HCT116 (cell line): Measurements from ENCODE around the gene CNTF. TPM values are rescaled to one million over a fixed set of nuclear protein-coding genes. Genes with fewer than 3 reads are reported as not detected.
A peak's percentile ranks its signal among the peaks of the same experiment; 100 is the strongest.

Experiments used
- ATAC-seq: fragments of 200-7000 bp; cut with Tn5 transposase; 2 replicates; pipeline ENCODE4 v1.9.1; 2020; ENCODE audit warnings: mild to moderate bottlenecking, moderate library complexity
- BruUV-seq: library from RNA; stranded (reverse); fragments of 400-500 nt; replicated peaks from 2 replicates; lab custom pipeline; 2021; lab: Mats Ljungman, UMichigan
- CTCF ChIA-PET: fragments of 300-600 bp; sonication (Branson Sonifier 250); formaldehyde crosslinking; loops from one replicate; lab custom pipeline; 2021; ENCODE audit warnings: antibody characterized with exemption; lab: Charles Lee
- POLR2A ChIA-PET: fragments of 300-600, 350-600 bp; sonication (Branson Sonifier 250); formaldehyde crosslinking; loops from one replicate; lab custom pipeline; 2021; ENCODE audit warnings: antibody characterized with exemption; lab: Charles Lee
- RAD21 ChIA-PET, 2 experiments: fragments of 300-600 bp; sonication (Branson Sonifier 250); formaldehyde crosslinking; loops; one replicate each; lab custom pipeline; 2023; ENCODE audit warnings: low total read pairs in 2 of 2; ENCODE audit not compliant: uncharacterized antibody in 2 of 2, unreplicated experiment in 2 of 2, low non-redundant PET in 1 of 2; lab: Charles Lee
- DNase-seq: peaks from one replicate; pipeline ENCODE4 v3.0.0-alpha.2; 2010; ENCODE audit warnings: low read depth, low spot score
- H2AFZ ChIP-seq: fragments of 200-600 bp; shearing (Covaris generic), sonication (generic); 2 replicates; pipeline ENCODE4 v1.6.1; 2017; ENCODE audit warnings: low read depth, mixed run types, mixed read lengths, antibody characterized with exemption, low read length; ENCODE audit not compliant: poor library complexity, severe bottlenecking
- H3K27ac ChIP-seq: 2 replicates; pipeline ENCODE4 v1.5.1; 2012; ENCODE audit warnings: low read depth, low read length
- H3K27me3 ChIP-seq: fragments of 200-600 bp; sonication (generic); 2 replicates; pipeline ENCODE4 v1.6.1; 2016; ENCODE audit warnings: mixed run types, low read length, mixed read lengths; ENCODE audit not compliant: insufficient read depth
- H3K36me3 ChIP-seq, 2 experiments: fragments of 200-500 bp in 1 of 2; fragments of 200-600 bp in 1 of 2; sonication (Bioruptor generic) in 1 of 2; sonication (generic) in 1 of 2; 2 replicates each; pipeline versions ENCODE4 v1.5.1 to v1.6.1; 2014 to 2016; ENCODE audit warnings: low read length in 2 of 2, inconsistent platforms in 1 of 2, mixed read lengths in 1 of 2, mixed run types in 1 of 2; ENCODE audit not compliant: insufficient read depth in 2 of 2, control insufficient read depth in 1 of 2
- H3K4me1 ChIP-seq, 2 experiments: fragments of 200-600 bp in 1 of 2; sonication (generic) in 1 of 2; 2 replicates each; pipeline versions ENCODE4 v1.5.1 to v1.6.1; 2012 to 2017; ENCODE audit warnings: low read length in 2 of 2, inconsistent platforms in 1 of 2, mild to moderate bottlenecking in 1 of 2, mixed read lengths in 1 of 2, mixed run types in 1 of 2, moderate library complexity in 1 of 2; ENCODE audit not compliant: insufficient read depth in 2 of 2, control insufficient read depth in 1 of 2
- H3K4me2 ChIP-seq: fragments of 200-600 bp; sonication (generic); 2 replicates; pipeline ENCODE4 v1.6.1; 2017; ENCODE audit warnings: mixed run types, low read length, mixed read lengths
- H3K4me3 ChIP-seq, 2 experiments: fragments of 200-600 bp in 1 of 2; sonication (generic) in 1 of 2; replicated peaks in 1 of 2; 2 replicates each; pipeline ENCODE4 v1.5.1; 2011 to 2016; ENCODE audit warnings: low read length in 2 of 2, control low read depth in 1 of 2, low read depth in 1 of 2, mild to moderate bottlenecking in 1 of 2, mixed read lengths in 1 of 2, mixed run types in 1 of 2
- H3K79me2 ChIP-seq: fragments of 200-600 bp; sonication (generic); 2 replicates; pipeline ENCODE4 v1.6.1; 2017; ENCODE audit warnings: mild to moderate bottlenecking, mixed run types, low read length, moderate library complexity, mixed read lengths; ENCODE audit not compliant: insufficient read depth
- H3K9ac ChIP-seq: fragments of 200-600 bp; sonication (generic); 2 replicates; pipeline ENCODE4 v1.6.1; 2016; ENCODE audit warnings: low read length, mixed read lengths
- H3K9me2 ChIP-seq: fragments of 200-600 bp; sonication (generic), shearing (Covaris generic); 2 replicates; pipeline ENCODE4 v1.6.1; 2017; ENCODE audit warnings: mixed run types, mild to moderate bottlenecking, moderate library complexity; ENCODE audit not compliant: insufficient read depth
- H3K9me3 ChIP-seq, 2 experiments: fragments of 200-500 bp in 1 of 2; fragments of 200-600 bp in 1 of 2; sonication (Bioruptor generic) in 1 of 2; sonication (generic) in 1 of 2; 2 replicates each; pipeline ENCODE4 v1.6.1; 2014 to 2017; ENCODE audit warnings: low read length in 2 of 2, mixed read lengths in 2 of 2, inconsistent platforms in 1 of 2, low read depth in 1 of 2, mild to moderate bottlenecking in 1 of 2, mixed run types in 1 of 2, moderate library complexity in 1 of 2; ENCODE audit not compliant: control insufficient read depth in 1 of 2, insufficient read depth in 1 of 2
- H4K20me1 ChIP-seq: fragments of 200-600 bp; sonication (generic), shearing (Covaris generic); 2 replicates; pipeline ENCODE4 v1.6.1; 2017; ENCODE audit warnings: mixed run types, mild to moderate bottlenecking, moderate library complexity; ENCODE audit not compliant: insufficient read depth
- ATF3 ChIP-seq: IDR thresholded peaks from 2 replicates; pipeline ENCODE4 v1.6.1; 2012
- CBX3 ChIP-seq: IDR thresholded peaks from 2 replicates; pipeline ENCODE4 v1.6.1; 2012; ENCODE audit warnings: low read depth
- CEBPB ChIP-seq: IDR thresholded peaks from 2 replicates; pipeline ENCODE4 v1.6.1; 2012; ENCODE audit warnings: low read depth
- EGR1 ChIP-seq: IDR thresholded peaks from 2 replicates; pipeline ENCODE4 v1.6.1; 2012; ENCODE audit warnings: low read depth
- ELF1 ChIP-seq: IDR thresholded peaks from 2 replicates; pipeline ENCODE4 v1.6.1; 2012; ENCODE audit warnings: low read depth, borderline replicate concordance
- EZH2 ChIP-seq: fragments of 200-600 bp; sonication (generic); IDR thresholded peaks from 2 replicates; pipeline ENCODE4 v1.6.1; 2017; ENCODE audit warnings: antibody characterized with exemption, mixed run types
- EZH2phosphoT487 ChIP-seq: fragments of 200-600 bp; IDR thresholded peaks from 2 replicates; pipeline ENCODE4 v1.6.1; 2018; ENCODE audit warnings: antibody characterized with exemption, borderline replicate concordance
- FOSL1 ChIP-seq: IDR thresholded peaks from 2 replicates; pipeline ENCODE4 v1.6.1; 2012; ENCODE audit warnings: low read depth
- JUND ChIP-seq: IDR thresholded peaks from 2 replicates; pipeline ENCODE4 v1.6.1; 2012
- MAX ChIP-seq: IDR thresholded peaks from 2 replicates; pipeline ENCODE4 v1.6.1; 2012
- POLR2A ChIP-seq: IDR thresholded peaks from 2 replicates; pipeline ENCODE4 v1.7.0; 2011; ENCODE audit warnings: borderline replicate concordance; ENCODE audit not compliant: insufficient read depth, insufficient read length; ENCODE audit errors: extremely low read depth
- POLR2AphosphoS5 ChIP-seq: IDR thresholded peaks from 2 replicates; pipeline ENCODE4 v1.6.1; 2011; ENCODE audit warnings: mild to moderate bottlenecking, low read depth, low read length, moderate library complexity
- RAD21 ChIP-seq: IDR thresholded peaks from 2 replicates; pipeline ENCODE4 v1.6.1; 2012; ENCODE audit warnings: low read depth, mild to moderate bottlenecking
- REST ChIP-seq: IDR thresholded peaks from 2 replicates; pipeline ENCODE4 v1.6.1; 2012; ENCODE audit warnings: low read depth
- SIN3A ChIP-seq: IDR thresholded peaks from 2 replicates; pipeline ENCODE4 v1.6.1; 2012; ENCODE audit warnings: low read depth
- SRF ChIP-seq: IDR thresholded peaks from 2 replicates; pipeline ENCODE4 v1.6.1; 2012; ENCODE audit warnings: low read depth
- TCF7L2 ChIP-seq: IDR thresholded peaks from 2 replicates; pipeline ENCODE4 v1.7.0; 2011; ENCODE audit warnings: borderline replicate concordance, inconsistent platforms; ENCODE audit not compliant: insufficient read depth, insufficient read length; ENCODE audit errors: extremely low read depth
- YY1 ChIP-seq: IDR thresholded peaks from 2 replicates; pipeline ENCODE4 v1.6.1; 2011; ENCODE audit warnings: low read length, low read depth, moderate library complexity, mild to moderate bottlenecking; ENCODE audit not compliant: insufficient replicate concordance; ENCODE audit errors: extremely low read depth
- ZBTB33 ChIP-seq: IDR thresholded peaks from 2 replicates; pipeline ENCODE4 v1.6.1; 2011; ENCODE audit warnings: mild to moderate bottlenecking, low read length, moderate library complexity; ENCODE audit not compliant: insufficient replicate concordance; ENCODE audit errors: extremely low read depth
- ZFX ChIP-seq: fragments of 450-650 bp; IDR thresholded peaks from 2 replicates; pipeline ENCODE4 v1.6.1; 2017
- ZNF274 ChIP-seq: fragments of 200-500 bp; sonication (Bioruptor generic); IDR thresholded peaks from 2 replicates; pipeline ENCODE4 v1.6.1; 2014; ENCODE audit warnings: mild to moderate bottlenecking, low read depth, low read length, inconsistent platforms
- intact Hi-C: fragments of 100-400 bp; cut with micrococcal nuclease; formaldehyde crosslinking; loops from 2 replicates; pipeline ENCODE4 v1.10.0; 2022
- total RNA-seq: library from RNA; stranded (reverse); gene quantifications from one replicate; pipeline ENCODE4 v1.2.1, GENCODE V29; 2021; ENCODE audit not compliant: unreplicated experiment

The CNTF gene
- total RNA-seq, 1 experiment from 2014 or later, result 2.3 TPM

- POLR2A ChIA-PET, result no interaction called here
- intact Hi-C loops, result no loop called here
- H3K79me2 ChIP-seq, result peaks cover 9% of the 10 kb centered on the region
- TF ChIP-seq TCF7L2 (no peak), EZH2phosphoT487 (no peak), MAX (no peak), ELF1 (peak; percentile 20; the same call in 1 of the 2 replicates), POLR2AphosphoS5 (no peak), CBX3 (no peak), YY1 (no peak), CEBPB (peak; percentile 74), ZBTB33 (no peak), ATF3 (no peak), SIN3A (no peak), POLR2A (no peak), RAD21 (no peak), EZH2 (no peak), ZFX (no peak), FOSL1 (peak; percentile 60; the same call in 1 of the 2 replicates), EGR1 (peak; percentile 56; the same call in 1 of the 2 replicates), REST (no peak), JUND (peak; percentile 44; the same call in 1 of the 2 replicates), ZNF274 (no peak), SRF (peak; percentile 63; the same call in 1 of the 2 replicates)
Observed at GRCh38 chr11:58573451-58574104, 48.9 kb upstream of the CNTF start.

More at GRCh38 chr11:58573451-58574104, 48.9 kb upstream of the CNTF start:
- Histone ChIP-seq H3K27me3 (no peaks in the 10 kb centered on the region), H3K9me3 (no peaks in the 10 kb centered on the region), H3K9me2 (no peaks in the 10 kb centered on the region), H3K27ac (no peak overlapping the region), H3K9ac (no peak overlapping the region), H4K20me1 (no peaks in the 10 kb centered on the region), H3K4me2 (peak overlapping the region; percentile 52), H3K4me3 (peak overlapping the region in 1 of 2 experiments; percentile 5; a peak in 1 of 4 replicates), H3K4me1 (peaks cover 14 to 29% of the 10 kb centered on the region in 2 experiments), H3K36me3 (no peaks in the 10 kb centered on the region), H2AFZ (no peak overlapping the region)
- ChIA-PET CTCF (no interaction called here), RAD21 (no interaction called here)
- no TSS peak for BruUV-seq
- ATAC-seq, result no peak
- no peak for DNase-seq
